Choroid plexus epithelial cell (primary cell): ENCODE measurements around the gene DPH3.

Experiments used
- DNase-seq: peaks from one replicate; pipeline ENCODE4 v3.0.0-alpha.2; 2010; ENCODE audit warnings: low read depth
- H3K4me3 ChIP-seq: 2 replicates; pipeline ENCODE4 v1.5.1; 2011; ENCODE audit warnings: low read depth, mild to moderate bottlenecking, control low read depth, low read length, moderate library complexity
- TF ChIP-seq, protein P1 (sequence below): conservative IDR thresholded peaks from 2 replicates; pipeline ENCODE4 v1.5.1; 2011; ENCODE audit warnings: low read depth, mild to moderate bottlenecking, control low read depth, inconsistent platforms, low read length, moderate library complexity

The DPH3 gene

DNA sequence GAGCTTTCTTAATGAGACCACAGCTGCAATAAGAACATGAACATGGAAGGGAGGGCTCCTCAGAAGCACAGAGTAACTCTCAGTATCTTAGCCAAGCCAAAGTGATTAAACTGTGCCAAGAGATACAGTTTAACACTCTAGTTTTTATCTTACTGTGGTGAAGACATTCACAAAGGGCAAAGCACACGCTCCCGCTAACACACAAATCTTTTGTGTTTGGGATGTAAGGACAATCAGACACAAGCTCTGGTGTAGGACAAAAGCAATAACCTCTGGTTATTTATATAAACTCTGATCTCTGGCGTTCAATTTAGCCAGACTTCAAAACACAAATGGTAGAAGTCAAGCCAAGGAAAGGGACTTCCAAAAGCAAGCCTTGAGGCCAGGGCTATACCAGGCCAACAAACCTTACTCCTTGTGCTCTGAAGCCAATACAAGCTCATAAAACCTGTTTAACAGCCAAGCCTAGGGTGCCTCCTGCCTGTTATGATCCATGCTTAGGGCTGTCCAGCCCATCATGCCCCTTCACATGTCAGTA is 27.8 kb downstream of the DPH3 start:
- H3K4me3 ChIP-seq = no peak overlapping the region
- DNase-seq = peak; percentile 25
- TF ChIP-seq, protein P1, sequence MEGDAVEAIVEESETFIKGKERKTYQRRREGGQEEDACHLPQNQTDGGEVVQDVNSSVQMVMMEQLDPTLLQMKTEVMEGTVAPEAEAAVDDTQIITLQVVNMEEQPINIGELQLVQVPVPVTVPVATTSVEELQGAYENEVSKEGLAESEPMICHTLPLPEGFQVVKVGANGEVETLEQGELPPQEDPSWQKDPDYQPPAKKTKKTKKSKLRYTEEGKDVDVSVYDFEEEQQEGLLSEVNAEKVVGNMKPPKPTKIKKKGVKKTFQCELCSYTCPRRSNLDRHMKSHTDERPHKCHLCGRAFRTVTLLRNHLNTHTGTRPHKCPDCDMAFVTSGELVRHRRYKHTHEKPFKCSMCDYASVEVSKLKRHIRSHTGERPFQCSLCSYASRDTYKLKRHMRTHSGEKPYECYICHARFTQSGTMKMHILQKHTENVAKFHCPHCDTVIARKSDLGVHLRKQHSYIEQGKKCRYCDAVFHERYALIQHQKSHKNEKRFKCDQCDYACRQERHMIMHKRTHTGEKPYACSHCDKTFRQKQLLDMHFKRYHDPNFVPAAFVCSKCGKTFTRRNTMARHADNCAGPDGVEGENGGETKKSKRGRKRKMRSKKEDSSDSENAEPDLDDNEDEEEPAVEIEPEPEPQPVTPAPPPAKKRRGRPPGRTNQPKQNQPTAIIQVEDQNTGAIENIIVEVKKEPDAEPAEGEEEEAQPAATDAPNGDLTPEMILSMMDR = no peak

DNA sequence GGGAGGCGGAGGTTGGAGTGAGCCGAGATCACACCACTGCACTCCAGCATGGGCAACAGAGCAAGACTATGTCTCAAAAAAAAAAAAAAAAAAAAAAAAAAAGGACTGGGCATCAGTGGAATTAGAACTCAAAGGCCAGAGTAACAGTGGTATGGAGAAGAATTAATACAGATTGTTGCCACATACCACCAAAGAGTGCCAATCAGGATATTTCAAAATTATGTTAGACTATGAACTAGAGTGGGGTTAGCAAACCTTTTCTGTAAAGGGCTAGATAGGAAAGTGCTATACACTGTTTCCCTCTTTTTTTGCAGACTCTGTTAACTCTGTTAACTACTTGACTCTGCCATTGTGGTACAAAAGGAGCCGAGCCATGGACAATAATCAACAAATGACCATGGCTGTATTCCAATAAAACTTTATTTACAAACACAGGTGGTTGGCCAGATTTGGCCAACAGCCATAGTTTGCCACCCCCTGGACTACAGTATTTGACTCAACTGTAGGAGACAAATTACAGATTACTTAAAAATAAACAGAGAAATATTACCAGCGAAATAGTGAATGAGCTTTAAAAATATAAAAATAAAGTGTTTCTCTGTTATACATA is 28.6 kb downstream of the DPH3 start:
- no peak for DNase-seq
- TF ChIP-seq, protein P1 = no peak
- no peak overlapping the region for H3K4me3 ChIP-seq

DNA sequence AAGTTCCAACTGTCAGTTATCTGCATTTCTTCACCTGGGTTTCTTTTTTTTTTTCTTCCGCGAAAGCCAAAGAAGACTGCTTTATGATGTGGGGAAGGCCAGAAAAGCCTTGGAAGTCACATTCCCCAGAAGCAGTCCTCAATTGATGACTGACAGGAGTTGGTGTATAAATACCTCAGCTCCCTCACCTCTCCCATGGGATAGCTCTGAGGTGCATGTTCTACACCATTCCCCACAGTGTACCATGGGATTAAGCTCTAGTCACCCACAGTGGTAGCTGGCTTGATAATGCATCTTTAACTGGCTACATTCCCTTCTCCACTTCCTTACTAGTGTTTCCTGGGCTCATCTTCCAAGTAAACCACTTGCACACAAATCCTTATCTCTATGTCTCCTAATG is 30.5 kb downstream of the DPH3 start:
- no peak for DNase-seq
- no peak overlapping the region for H3K4me3 ChIP-seq
- TF ChIP-seq, protein P1 = no peak

DNA sequence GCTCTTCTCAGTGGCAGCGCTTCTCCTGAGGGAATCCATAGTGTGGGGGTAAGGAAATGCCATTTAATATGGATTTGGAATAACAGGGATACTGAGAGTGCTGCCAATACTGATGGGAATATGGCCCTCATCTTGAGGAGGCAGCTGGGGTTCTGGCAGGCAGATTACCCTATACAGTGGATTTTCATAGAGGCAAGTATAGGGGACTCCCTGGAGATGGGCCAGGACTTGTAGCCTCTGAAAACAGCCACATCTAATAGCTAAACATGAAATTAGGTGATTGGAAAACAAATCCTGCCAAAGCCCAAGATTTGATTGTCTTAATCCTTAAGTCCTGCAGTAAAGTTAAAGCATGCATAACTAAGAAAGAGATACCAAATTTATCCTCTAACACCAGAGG is 30.9 kb downstream of the DPH3 start:
- no peak for DNase-seq
- H3K4me3 ChIP-seq = no peak overlapping the region
- TF ChIP-seq, protein P1 = no peak

DNA sequence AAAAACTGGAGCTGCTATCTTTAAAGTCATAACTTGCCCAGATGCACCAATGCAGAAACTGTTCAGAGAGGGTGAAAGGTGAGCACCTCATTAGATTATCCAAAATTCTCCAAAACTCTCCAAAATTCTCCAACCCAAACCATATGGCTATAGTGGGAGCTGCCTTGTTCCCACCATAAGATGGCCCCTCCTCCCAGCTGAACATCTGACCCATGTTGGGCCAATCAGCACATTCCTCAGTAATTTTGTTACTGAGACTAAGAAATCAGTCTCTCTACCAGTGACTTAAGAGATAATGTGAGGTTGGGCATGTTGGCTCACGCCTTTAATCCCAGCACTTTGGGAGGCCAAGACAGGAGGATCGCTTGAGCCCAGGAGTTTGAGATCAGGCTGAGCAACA is 32.8 kb downstream of the DPH3 start:
- no peak overlapping the region for H3K4me3 ChIP-seq
- TF ChIP-seq, protein P1 = no peak
- no peak for DNase-seq

DNA sequence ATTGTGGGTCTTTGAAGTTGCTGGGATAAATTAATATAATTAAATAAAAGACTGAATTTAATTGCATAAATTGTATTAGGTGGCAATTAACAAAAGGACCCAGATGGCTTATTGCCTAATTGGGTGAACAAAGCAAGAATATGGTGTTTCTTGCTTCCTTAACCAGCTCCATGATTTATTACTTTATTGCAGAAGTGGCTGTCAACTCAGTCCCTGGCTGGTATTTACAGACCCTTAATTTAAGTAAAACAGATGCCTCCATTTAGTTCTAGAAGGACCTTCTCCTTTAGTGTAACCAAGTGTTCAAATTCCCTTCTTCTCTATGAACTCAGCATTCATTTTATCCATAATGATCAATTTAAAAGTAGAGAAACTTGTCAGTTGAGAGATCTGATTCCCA is 35.1 kb downstream of the DPH3 start:
- DNase-seq = no peak
- TF ChIP-seq, protein P1 = no peak
- no peak overlapping the region for H3K4me3 ChIP-seq

DNA sequence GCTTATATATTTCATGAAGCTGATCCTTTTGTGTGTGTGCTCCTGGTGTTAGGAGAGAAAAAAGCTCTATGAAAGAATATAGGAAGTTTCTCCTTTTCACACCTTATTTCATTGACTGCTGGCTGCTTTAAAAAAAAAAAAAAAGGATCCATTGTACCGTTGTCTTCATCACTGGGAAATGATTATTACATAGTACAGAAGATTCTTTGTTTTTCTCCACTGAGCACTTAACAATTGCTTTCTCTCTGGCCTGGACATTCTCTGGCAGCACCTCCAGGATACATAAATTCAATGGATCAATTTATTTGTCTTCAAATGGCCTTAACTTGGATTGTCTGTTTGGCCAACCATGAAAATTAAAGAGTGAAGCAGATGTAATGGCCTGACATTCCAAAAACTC is 37.2 kb downstream of the DPH3 start:
- no peak overlapping the region for H3K4me3 ChIP-seq
- TF ChIP-seq, protein P1 = no peak
- no peak for DNase-seq
